Head of caudate nucleus (tissue), 42 donors: Measurements from ENCODE around the gene RGL3.
"Not testable (repeated sequence)": the region's sequence is repeated elsewhere in the genome, so short reads cannot be mapped to it uniquely, and the experiment has no call there.

Source experiments
- DNase-seq, 42 donors: peaks; one replicate each; pipeline versions ENCODE4 v3.0.0 to v3.0.0-alpha.2; 2020 to 2021; ENCODE audit warnings: mixed read lengths in 7 of 42
- intact Hi-C: fragments of 100-400 bp; cut with DNase I; formaldehyde crosslinking; loops from one replicate; pipeline ENCODE4 v1.15.0; 2022

The RGL3 gene

GRCh38 chr19:11355160-11356073 lies 63.7 kb downstream of the RGL3 start, which contains the start of gene PLPPR2:
Gene PLPPR2 (plus strand): TSS chr19:11355432. CDS start chr19:11357674, 2,242 bp downstream.
- intact Hi-C loops, result no loop called here
- DNase-seq, result peak; percentile 87 to 97 (median 93)

GRCh38 chr19:11354102-11354501 lies 65.0 kb downstream of the RGL3 start:
- DNase-seq, intact Hi-C loops: not testable (repeated sequence)

- no peak for DNase-seq
- intact Hi-C loops, result loop anchor here (10.0 kb wide), 1 partner anchor 54 kb away; the partner anchor contains the start of gene TSPAN16
Measured at GRCh38 chr19:11349171-11349570, 69.9 kb downstream of the RGL3 start.

GRCh38 chr19:11347546-11348039 lies 71.5 kb downstream of the RGL3 start:
- DNase-seq, result no peak

GRCh38 chr19:11346104-11346940 lies 72.8 kb downstream of the RGL3 start, which contains the start of the genes CCDC159 and TMEM205:
Gene CCDC159 (plus strand): TSS chr19:11346519. CDS start chr19:11346607, 88 bp downstream.
Gene TMEM205 (minus strand): TSS chr19:11346268. CDS start chr19:11345619, 649 bp downstream.
- DNase-seq, result peak; percentile 97 to 100 (median 99)
- intact Hi-C loops, result loop anchor here (10.0 kb wide), 1 partner anchor 52 kb away; the partner anchor contains the start of gene TSPAN16

More at GRCh38 chr19:11347546-11348039, 71.5 kb downstream of the RGL3 start:
- intact Hi-C loops, result loop anchor here (10.0 kb wide), 1 partner anchor 53 kb away; the partner anchor contains the start of gene TSPAN16

DNA sequence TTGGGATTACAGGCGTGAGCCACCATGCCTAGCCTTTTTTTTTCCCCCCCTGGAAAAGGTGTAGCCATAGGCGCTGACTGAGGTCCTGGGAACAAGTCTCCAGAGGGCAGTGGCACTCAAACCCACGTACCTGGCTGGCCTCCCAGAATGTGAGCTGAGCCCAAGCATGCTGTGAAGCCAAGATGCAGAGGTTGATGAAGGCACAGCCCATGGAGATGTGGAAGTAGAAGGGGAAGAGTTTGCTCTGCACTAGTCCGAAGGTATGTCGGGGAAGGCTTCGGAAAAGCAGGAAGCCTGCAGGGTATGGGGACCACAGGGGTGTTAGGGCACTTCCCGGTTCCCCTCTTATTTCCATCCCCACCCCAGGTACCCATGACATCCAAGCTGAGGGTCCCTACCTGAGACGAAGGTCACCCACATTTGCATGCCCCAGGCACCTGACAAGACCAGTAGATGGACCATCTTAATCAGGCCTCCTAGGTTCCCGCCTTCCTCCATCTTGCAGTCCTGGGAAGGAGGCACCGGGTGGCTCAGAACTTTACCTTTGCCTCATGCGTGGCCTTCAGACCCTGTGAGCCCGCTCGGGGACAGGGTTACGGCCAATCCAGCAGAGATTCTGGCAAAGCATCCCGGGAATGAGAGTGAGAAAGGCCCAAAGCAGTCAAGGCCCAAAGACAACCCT lies 73.9 kb downstream of the RGL3 start:
- intact Hi-C loops, result loop anchor here (2.0 to 10.0 kb wide), 2 partner anchors 30 to 50 kb away; partner anchors contain the start of genes SWSAP1 and TSPAN16
- DNase-seq, result peak in 3 of 42 donors; percentile 17 to 42 (median 37)
